ENCODE data around the gene TYMP. TPM values are rescaled to one million over a fixed set of nuclear protein-coding genes. Genes with fewer than 3 reads are reported as not detected.

The TYMP gene
- total RNA-seq, 2 experiments from 2014 or later = 9.9 to 10.0 TPM

DNA sequence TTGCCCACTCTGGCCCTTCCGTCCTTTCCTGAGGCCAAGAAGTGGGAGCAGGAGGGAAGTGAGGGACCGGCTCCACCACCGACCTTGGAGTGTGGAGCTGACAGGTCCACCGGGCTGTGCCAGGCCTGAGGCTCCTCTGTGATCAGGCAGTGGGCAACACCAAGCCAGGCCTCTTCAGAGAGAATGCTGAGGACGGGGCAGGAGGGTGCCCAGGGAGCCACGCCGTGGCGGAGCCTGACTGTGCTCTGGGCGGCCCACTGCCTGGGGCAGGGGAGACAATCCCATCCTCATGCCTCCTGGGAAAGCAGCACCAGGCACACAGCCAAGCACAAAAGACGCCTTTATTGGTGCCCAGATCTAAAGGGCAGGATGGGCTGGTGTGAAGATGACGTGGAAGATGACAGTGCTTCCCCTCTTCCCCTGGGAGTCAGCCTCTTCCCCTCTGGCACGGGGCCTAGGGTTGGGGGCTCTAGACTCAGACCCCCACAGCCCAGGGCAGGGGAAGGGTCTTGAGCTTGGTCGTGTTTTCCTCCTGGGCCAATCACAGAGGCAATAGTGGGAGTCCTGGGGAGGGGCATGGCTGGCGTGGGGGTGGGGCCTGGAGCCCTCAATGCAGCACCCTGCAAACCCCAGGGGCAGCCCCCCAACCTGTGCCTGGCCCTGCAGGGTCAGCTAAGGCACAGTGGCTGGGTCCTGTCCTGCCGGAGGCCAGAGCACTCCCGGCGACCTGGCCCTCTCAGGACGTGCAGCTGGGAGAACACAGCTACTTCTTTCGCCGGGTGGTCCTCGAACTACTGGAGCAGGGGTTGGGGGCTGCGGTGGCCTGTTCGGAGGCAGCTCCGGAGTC, 27.0 kb downstream of the TYMP start:
- no peaks in the 10 kb centered on the region for H3K9me3 Mint-ChIP-seq
- CTCF ChIA-PET = interaction anchor here (1.3 kb wide), 1 partner anchor 23 kb away, joined by 4 read pairs; the partner anchor contains the start of gene SCO2

DNA sequence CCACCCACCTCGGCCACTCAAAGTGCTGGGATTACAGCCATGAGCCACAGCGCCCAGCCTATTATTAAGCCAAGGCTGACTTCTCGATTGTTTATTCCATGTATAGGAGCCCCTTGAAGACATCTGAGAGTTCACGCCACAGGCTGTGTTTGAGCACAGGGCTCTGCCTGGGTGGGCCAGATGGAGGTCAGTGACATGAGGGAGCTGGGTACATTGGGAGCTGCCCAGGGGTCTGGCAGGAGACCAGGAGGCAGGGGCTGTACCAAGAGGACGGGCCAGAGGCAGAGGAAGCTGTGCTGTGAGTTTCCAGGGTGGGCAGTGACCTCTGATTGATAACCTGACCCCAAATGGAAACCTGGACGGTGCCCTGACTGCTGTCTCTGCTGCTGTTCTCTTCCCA, 27.7 kb downstream of the TYMP start:
- ATAC-seq (ENCODE audit: poor library complexity) = no peak
- Mint-ChIP-seq H3K9me3 (no peaks in the 10 kb centered on the region), H3K4me1 (ENCODE audit: low read depth) (peaks cover 10% of the 10 kb centered on the region), H3K27ac (no peak overlapping the region), H3K36me3 (ENCODE audit: low read depth) (peaks cover 6% of the 10 kb centered on the region), H3K27me3 (no peaks in the 10 kb centered on the region), H3K4me3 (peak overlapping the region; percentile 30)
- POLR2A ChIA-PET = no interaction called here
- no peaks in the 10 kb centered on the region for H3K27me3 ChIP-seq (ENCODE audit: control insufficient read depth in 1 of 2, insufficient read depth in 2 of 2, low read length in 2 of 2)
- H3K36me3 ChIP-seq (ENCODE audit: insufficient read depth, low read length) = peaks cover 37% of the 10 kb centered on the region
- H3K4me3 ChIP-seq (ENCODE audit: low read length) = no peak overlapping the region
- peak in 1 of 14 experiments; percentile 20 for DNase-seq
- TF ChIP-seq, protein P1, sequence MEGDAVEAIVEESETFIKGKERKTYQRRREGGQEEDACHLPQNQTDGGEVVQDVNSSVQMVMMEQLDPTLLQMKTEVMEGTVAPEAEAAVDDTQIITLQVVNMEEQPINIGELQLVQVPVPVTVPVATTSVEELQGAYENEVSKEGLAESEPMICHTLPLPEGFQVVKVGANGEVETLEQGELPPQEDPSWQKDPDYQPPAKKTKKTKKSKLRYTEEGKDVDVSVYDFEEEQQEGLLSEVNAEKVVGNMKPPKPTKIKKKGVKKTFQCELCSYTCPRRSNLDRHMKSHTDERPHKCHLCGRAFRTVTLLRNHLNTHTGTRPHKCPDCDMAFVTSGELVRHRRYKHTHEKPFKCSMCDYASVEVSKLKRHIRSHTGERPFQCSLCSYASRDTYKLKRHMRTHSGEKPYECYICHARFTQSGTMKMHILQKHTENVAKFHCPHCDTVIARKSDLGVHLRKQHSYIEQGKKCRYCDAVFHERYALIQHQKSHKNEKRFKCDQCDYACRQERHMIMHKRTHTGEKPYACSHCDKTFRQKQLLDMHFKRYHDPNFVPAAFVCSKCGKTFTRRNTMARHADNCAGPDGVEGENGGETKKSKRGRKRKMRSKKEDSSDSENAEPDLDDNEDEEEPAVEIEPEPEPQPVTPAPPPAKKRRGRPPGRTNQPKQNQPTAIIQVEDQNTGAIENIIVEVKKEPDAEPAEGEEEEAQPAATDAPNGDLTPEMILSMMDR (IDR thresholded peaks at IDR 0.05) = no peak
- H3K9me3 ChIP-seq (ENCODE audit: control insufficient read depth in 1 of 2, insufficient read depth in 1 of 2, low read length in 2 of 2) = no peaks in the 10 kb centered on the region
- no peak overlapping the region for H3K27ac ChIP-seq (ENCODE audit: low read depth in 1 of 2, low read length in 2 of 2)
- peaks cover 30% of the 10 kb centered on the region for H3K4me1 ChIP-seq (ENCODE audit: insufficient read depth, low read length)
- CTCF ChIA-PET = no interaction called here
- intact Hi-C loops (cut with DNase I, micrococcal nuclease) = loop anchor here in 1 of 2 experiments (10.0 kb wide), 1 partner anchor 157 kb away; the partner anchor contains the start of gene PPP6R2

More for the DNA sequence above, 27.0 kb downstream of the TYMP start:
- Mint-ChIP-seq H3K36me3 (ENCODE audit: low read depth) (peaks cover 11% of the 10 kb centered on the region), H3K27me3 (no peaks in the 10 kb centered on the region), H3K27ac (no peak overlapping the region), H3K4me1 (ENCODE audit: low read depth) (peaks cover 14% of the 10 kb centered on the region), H3K4me3 (no peak overlapping the region)
- intact Hi-C loops (cut with DNase I, micrococcal nuclease) = loop anchor here in 1 of 2 experiments (10.0 kb wide), 1 partner anchor 158 kb away; the partner anchor contains the start of gene PPP6R2
- Histone ChIP-seq H3K27ac (ENCODE audit: low read depth in 1 of 2, low read length in 2 of 2) (no peak overlapping the region), H3K4me3 (ENCODE audit: low read length) (no peak overlapping the region), H3K4me1 (ENCODE audit: insufficient read depth, low read length) (peaks cover 32% of the 10 kb centered on the region), H3K27me3 (ENCODE audit: control insufficient read depth in 1 of 2, insufficient read depth in 2 of 2, low read length in 2 of 2) (no peaks in the 10 kb centered on the region), H3K36me3 (ENCODE audit: insufficient read depth, low read length) (peaks cover 37% of the 10 kb centered on the region), H3K9me3 (ENCODE audit: control insufficient read depth in 1 of 2, insufficient read depth in 1 of 2, low read length in 2 of 2) (no peaks in the 10 kb centered on the region)
- ATAC-seq (ENCODE audit: poor library complexity) (no peak), DNase-seq (peak in 1 of 14 experiments; percentile 26)
- POLR2A ChIA-PET = interaction anchor here (1.5 kb wide), 1 partner anchor 25 kb away, joined by 4 read pairs; no protein-coding TSS in a partner anchor
- TF ChIP-seq, protein P1 (IDR thresholded peaks at IDR 0.05) = no peak

DNA sequence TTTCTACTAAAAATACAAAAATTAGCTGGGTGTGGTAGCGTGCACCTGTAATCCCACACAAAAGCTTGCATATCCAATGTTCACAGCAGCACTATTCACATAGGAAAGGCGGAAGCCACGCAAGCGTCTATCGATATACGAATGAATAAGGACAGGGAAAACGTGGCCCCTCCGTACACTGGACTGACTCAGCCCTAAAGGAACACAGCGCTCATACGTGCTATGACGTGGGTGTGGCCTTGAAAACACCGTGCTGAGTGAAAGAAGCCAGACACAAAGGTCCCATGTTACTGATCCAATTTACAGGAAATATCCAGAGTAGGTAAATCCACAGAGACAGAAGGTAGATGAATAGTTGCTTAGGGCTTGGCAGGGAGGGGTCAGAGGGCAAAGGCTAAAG, 29.4 kb downstream of the TYMP start:
- intact Hi-C loops (cut with DNase I, micrococcal nuclease) = loop anchor here in 1 of 2 experiments (10.0 kb wide), 1 partner anchor 156 kb away; the partner anchor contains the start of gene PPP6R2
- H3K27me3 Mint-ChIP-seq = no peaks in the 10 kb centered on the region
- POLR2A ChIA-PET = interaction anchor here (1.3 to 2.5 kb wide), 2 partner anchors 25 to 31 kb away, joined by 5 to 9 read pairs; partner anchors contain the start of gene SCO2

More for the DNA sequence above, 29.4 kb downstream of the TYMP start:
- Histone ChIP-seq H3K9me3 (ENCODE audit: control insufficient read depth in 1 of 2, insufficient read depth in 1 of 2, low read length in 2 of 2) (no peaks in the 10 kb centered on the region), H3K4me1 (ENCODE audit: insufficient read depth, low read length) (peaks cover 14% of the 10 kb centered on the region), H3K36me3 (ENCODE audit: insufficient read depth, low read length) (peaks cover 29% of the 10 kb centered on the region), H3K27ac (ENCODE audit: low read depth in 1 of 2, low read length in 2 of 2) (no peak overlapping the region), H3K27me3 (ENCODE audit: control insufficient read depth in 1 of 2, insufficient read depth in 2 of 2, low read length in 2 of 2) (no peaks in the 10 kb centered on the region), H3K4me3 (ENCODE audit: low read length) (no peak overlapping the region)
- CTCF ChIA-PET = interaction anchor here (0.6 to 0.9 kb wide), 2 partner anchors 62 to 120 kb away, joined by 4 to 7 read pairs; no protein-coding TSS in a partner anchor
- peaks cover 4% of the 10 kb centered on the region for H3K36me3 Mint-ChIP-seq (ENCODE audit: low read depth)
- H3K9me3 Mint-ChIP-seq = no peaks in the 10 kb centered on the region
- DNase-seq (no peak), ATAC-seq (ENCODE audit: poor library complexity) (no peak)
- H3K4me1 Mint-ChIP-seq (ENCODE audit: low read depth) = peaks cover 9% of the 10 kb centered on the region
- TF ChIP-seq, protein P1 (IDR thresholded peaks at IDR 0.05) = no peak
- no peak overlapping the region for H3K4me3 Mint-ChIP-seq
- no peak overlapping the region for H3K27ac Mint-ChIP-seq

Measured in CD4-positive, alpha-beta T cell (primary cell).